ENCODE measurements around the gene ATAD1.
A peak's percentile ranks its signal among the peaks of the same experiment; 100 is the strongest.
"Not testable (repeated sequence)": the region's sequence is repeated elsewhere in the genome, so short reads cannot be mapped to it uniquely, and the experiment has no call there.

Gene ATAD1

GRCh38 chr10:87846711-87847110 lies 28.7 kb upstream of the ATAD1 start:
- not testable (repeated sequence) for DNase-seq (ENCODE audit: low read depth in 3 of 3)

- no peak for DNase-seq (ENCODE audit: low read depth in 3 of 3)
Measured at GRCh38 chr10:87846023-87846422, 28.0 kb upstream of the ATAD1 start.

GRCh38 chr10:87845624-87845998 lies 27.6 kb upstream of the ATAD1 start:
- no peak for DNase-seq (ENCODE audit: low read depth in 3 of 3)

GRCh38 chr10:87844837-87845623 lies 27.0 kb upstream of the ATAD1 start:
- DNase-seq (ENCODE audit: low read depth in 3 of 3), result no peak

- no peak for DNase-seq (ENCODE audit: low read depth in 3 of 3)
Measured at GRCh38 chr10:87843714-87844113, 25.7 kb upstream of the ATAD1 start.

- no peak for DNase-seq (ENCODE audit: low read depth in 3 of 3)
Measured at GRCh38 chr10:87842776-87843497, 24.9 kb upstream of the ATAD1 start.

GRCh38 chr10:87842220-87842641 lies 24.2 kb upstream of the ATAD1 start:
- no peak for DNase-seq (ENCODE audit: low read depth in 3 of 3)

- no peak for DNase-seq (ENCODE audit: low read depth in 3 of 3)
Measured at GRCh38 chr10:87841186-87841585, 23.2 kb upstream of the ATAD1 start.

- no peak for DNase-seq (ENCODE audit: low read depth in 3 of 3)
Measured at GRCh38 chr10:87838650-87839049, 20.6 kb upstream of the ATAD1 start.

- no peak for DNase-seq (ENCODE audit: low read depth in 3 of 3)
Measured at GRCh38 chr10:87837445-87837844, 19.4 kb upstream of the ATAD1 start.

- no peak for DNase-seq (ENCODE audit: low read depth in 3 of 3)
Measured at GRCh38 chr10:87836098-87836497, 18.1 kb upstream of the ATAD1 start.

- no peak for DNase-seq (ENCODE audit: low read depth in 3 of 3)
Measured at GRCh38 chr10:87829986-87830729, 12.1 kb upstream of the ATAD1 start.

- DNase-seq (ENCODE audit: low read depth in 3 of 3), result not testable (repeated sequence)
Measured at GRCh38 chr10:87829051-87829450, 11.0 kb upstream of the ATAD1 start.

GRCh38 chr10:87827681-87828080 lies 9.7 kb upstream of the ATAD1 start:
- no peak for DNase-seq (ENCODE audit: low read depth in 3 of 3)

- DNase-seq (ENCODE audit: low read depth in 3 of 3), result no peak
Measured at GRCh38 chr10:87826653-87827052, 8.6 kb upstream of the ATAD1 start.

GRCh38 chr10:87819289-87819585 lies 1.2 kb upstream of the ATAD1 start:
- DNase-seq (ENCODE audit: low read depth in 3 of 3), result no peak

GRCh38 chr10:87818505-87819288 lies 671 bp upstream of the ATAD1 start:
- DNase-seq (ENCODE audit: low read depth in 3 of 3), result peak; percentile 30 to 62 (median 50)

- DNase-seq (ENCODE audit: low read depth in 3 of 3), result no peak
Measured at GRCh38 chr10:87816898-87817608, 973 bp downstream of the ATAD1 start.

- DNase-seq (ENCODE audit: low read depth in 3 of 3), result no peak
Measured at GRCh38 chr10:87816163-87816897, 1.7 kb downstream of the ATAD1 start.

- DNase-seq (ENCODE audit: low read depth in 3 of 3), result no peak
Measured at GRCh38 chr10:87804939-87805569, 13.0 kb downstream of the ATAD1 start.
